A673 (cell line): ENCODE results near the gene TRERF1.

Experiments
- CTCF ChIP-seq: fragments of 300-800, 200-600 bp; sonication (generic); conservative IDR thresholded peaks from 2 replicates; pipeline ENCODE4 v1.5.1; 2017; ENCODE audit warnings: low read depth, mild to moderate bottlenecking, antibody characterized with exemption, low read length, moderate library complexity, mixed read lengths
- EZH2 ChIP-seq: fragments of 200-600 bp; sonication (generic); IDR thresholded peaks from 2 replicates; pipeline ENCODE4 v1.6.1; 2017; ENCODE audit warnings: borderline replicate concordance, low read depth, mild to moderate bottlenecking, mixed read lengths, antibody characterized with exemption, low read length; ENCODE audit not compliant: poor library complexity, severe bottlenecking

- TF ChIP-seq CTCF (no peak), EZH2 (no peak)
Observed at GRCh38 chr6:42232035-42232434, 219.7 kb downstream of the TRERF1 start.
